Nucleus accumbens (tissue), 56 donors: ENCODE results near the gene STK32C.
"Not testable (repeated sequence)": the region's sequence is repeated elsewhere in the genome, so short reads cannot be mapped to it uniquely, and the experiment has no call there.

ENCODE experiments used
- DNase-seq, 56 donors: peaks; one replicate each; lab custom pipeline; 2025; lab: John Stamatoyannopoulos, UW

Gene STK32C

DNA sequence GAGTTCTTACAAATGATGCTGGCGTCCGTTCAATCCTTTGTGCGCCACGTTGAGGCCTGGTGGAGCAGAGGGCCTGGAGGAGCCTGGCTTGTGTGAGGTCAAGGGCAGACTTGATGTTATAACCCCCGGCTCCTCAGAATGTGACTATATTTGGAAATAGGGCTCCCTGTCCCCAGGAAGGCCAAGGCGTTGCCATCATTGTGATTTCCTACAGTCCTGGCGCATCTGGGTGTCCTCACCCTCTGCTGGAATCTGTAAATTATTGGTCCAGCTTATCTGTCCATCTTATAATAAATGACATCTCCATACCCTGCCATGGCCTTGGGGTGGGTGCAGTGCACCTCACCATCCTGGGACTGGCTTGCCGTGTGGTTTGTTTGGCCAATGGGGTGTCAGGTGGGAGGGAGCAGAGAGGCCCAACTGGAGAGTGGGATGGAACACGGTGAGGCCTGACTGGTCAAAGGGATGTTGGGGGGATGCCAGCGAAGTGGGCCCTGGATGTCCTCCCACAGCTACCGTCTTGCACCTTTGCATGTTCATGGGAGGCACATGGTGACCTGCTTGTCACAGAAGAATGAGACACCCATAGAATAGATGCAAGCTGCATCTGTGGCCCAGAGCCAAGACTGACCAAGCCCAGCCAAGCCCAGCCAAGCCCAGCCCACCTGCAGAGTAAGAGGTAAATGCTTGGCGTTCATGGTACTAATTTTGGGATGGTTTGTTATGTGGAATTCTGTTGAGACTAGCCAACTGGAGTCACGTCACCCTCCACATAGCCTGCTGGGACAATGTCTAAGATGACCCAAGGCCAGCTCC, 13.1 kb upstream of the STK32C start:
- no peak for DNase-seq

DNA sequence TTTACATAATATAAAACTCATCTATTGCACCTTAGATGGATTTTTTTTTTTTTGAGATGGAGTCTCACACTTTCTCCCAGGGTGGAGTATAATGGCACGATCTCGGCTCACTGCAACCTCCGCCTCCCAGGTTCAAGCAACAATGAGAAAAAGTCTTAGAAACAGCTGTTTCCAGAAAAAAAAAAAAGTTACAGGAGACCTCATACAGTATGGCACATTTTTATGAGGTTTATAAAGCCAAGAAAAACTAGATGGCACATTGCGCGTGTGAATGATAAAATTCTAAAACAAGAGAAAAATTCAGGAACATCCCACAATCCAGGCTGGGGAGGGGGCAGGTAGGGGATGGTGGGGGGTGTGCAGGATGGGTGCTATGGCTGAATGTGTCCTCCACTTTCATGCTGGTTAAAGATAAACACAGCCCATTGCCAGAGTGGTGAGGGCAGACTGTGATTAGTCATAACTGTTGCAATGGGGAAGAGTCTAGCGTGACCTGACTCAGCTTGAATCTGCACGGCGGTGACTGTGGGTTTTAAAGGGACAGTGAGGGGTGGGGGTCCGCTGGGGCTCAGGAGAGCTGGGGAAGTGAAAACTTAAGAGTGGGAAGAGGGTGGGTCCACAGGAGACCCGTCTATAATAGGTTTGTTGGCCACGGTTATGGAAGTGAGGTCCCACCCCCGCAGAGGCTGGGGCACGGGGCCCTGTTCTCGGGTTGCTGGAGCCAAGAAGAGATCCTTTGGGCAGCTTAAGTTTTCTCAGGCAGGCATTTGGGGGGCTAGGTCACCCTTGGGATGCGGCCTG, 12.3 kb upstream of the STK32C start:
- DNase-seq, result peak in 1 of 56 donors; percentile 39

DNA sequence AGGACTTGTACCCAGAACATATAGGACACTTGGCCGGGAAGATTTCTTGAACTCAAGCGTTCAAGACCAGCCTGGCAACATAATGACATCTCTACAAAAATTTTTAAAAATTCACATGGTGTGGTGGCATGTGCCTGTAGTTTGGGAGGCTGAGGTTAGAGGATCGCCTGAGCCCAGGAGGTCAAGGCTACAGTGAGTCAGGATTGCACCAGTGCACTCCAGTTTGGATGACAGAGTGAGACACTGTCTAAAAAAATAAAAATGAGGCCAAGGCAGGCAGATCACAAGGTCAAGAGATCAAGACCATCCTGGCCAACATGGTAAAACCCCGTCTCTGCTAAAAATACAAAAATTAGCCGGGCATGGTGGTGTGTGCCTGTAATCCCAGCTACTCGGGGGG, 9.7 kb upstream of the STK32C start:
- DNase-seq, result not testable (repeated sequence)

DNA sequence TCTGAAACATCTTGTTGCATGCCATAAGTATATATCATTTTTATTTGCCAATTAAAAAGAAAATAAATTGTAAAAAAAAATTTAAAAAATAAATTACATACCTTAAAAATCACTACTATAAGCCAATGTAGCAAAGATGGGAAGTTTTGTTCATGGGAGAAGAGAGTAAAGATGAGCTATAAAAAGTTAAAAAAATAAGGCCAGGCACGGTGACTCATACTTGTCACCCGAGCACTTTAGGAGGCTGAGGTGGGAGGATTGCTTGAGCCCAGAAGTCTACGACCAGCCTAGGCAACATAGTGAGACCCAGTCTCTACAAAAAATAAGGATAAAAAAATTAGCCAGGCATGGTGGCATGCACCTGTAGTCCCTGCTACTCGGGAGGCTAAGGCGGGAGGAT, 8.4 kb upstream of the STK32C start:
- no peak for DNase-seq

- not testable (repeated sequence) for DNase-seq
Measured at GRCh38 chr10:132314881-132315280, 7.1 kb upstream of the STK32C start.

DNA sequence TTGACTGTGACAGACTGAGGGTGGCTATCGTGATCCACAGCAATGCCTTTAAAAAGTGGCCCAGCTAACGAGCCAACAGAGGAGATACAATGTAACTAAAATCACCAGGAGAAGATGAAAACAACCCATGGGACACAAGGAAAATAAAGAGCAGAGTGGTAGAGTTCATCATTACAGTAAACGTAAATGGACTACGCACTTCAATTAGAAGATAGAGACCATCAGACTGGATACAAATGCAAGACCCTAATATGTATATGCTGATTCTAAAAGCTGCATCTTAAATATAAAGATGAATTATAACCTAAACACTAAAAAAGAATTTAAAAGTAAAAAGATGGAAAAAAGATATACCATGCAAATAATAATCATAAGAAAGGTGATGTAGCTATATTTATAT, 6.6 kb upstream of the STK32C start:
- DNase-seq, result no peak

DNA sequence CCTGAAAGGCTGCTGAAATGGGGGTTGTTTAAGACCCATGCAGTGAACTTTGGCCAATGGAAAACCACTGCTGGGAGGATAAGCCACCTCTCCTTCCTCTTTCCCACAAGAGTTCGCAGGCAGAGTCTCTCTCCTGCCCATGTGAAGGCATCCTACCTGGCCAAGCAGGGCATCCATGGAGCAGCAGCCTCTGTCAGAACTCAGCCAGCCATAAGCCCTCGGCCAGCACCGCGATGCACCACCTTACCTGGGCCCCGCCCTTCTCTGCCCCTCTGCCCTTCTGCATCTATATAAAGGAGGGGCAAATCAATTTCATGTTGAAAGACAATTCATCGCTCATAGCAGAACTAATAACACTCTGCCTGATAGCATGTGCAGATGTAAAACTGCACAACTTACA, 6.1 kb upstream of the STK32C start:
- DNase-seq, result no peak

- DNase-seq, result no peak
Measured at GRCh38 chr10:132313305-132313704, 5.6 kb upstream of the STK32C start.

DNA sequence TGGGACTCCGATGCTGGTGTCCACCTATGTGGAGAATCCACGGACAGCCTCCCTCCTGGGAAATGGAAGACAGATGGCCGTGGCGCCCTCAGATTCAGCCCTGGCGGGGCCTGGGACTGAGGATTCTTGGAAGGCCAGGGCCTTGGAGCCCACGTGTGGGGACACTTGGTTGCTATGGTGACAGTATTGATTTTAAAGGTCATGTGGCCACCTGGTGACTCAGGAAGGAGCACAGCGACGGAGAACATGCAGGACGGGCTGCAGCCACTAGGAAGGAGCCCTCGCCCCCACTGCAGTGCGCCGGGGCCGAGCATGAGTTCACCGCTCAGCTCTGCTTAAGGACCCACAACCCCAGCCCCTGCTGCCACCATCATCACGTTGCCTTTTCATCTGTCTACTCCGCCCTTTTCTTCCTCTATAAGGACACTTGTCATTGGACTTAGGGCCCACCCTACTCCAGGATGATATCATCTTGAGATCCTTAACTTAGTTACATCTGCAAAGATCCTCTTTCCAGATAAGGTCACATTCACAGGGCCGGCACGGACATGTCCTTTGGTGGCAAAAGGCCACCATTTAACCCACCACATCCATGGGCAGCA, 3.7 kb upstream of the STK32C start:
- no peak for DNase-seq

- DNase-seq, result no peak
Measured at GRCh38 chr10:132310701-132311337, 3.1 kb upstream of the STK32C start.

- no peak for DNase-seq
Measured at GRCh38 chr10:132309879-132310591, 2.3 kb upstream of the STK32C start.

DNA sequence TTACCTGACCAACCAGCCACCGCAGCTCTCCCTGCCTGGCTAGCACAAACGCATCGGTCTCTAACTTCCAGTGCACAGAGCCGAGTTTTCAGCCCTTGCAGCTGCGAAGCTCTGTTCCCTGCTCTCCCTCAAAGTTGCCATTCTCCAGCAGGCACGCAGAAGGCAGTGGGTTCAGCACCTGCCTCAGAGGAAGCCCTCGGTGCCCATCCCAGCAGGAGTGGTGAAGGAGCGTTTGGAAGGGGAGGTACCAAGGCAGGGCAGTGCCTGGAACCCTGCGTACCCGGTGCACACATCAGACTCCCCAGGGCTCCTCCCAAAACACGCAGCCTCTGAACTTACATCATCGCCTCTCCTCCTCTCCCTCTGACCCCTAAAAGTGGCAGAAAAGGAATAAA, 1.7 kb upstream of the STK32C start:
- no peak for DNase-seq

GRCh38 chr10:132308587-132309470, 1.1 kb upstream of the STK32C start:
- no peak for DNase-seq

DNA sequence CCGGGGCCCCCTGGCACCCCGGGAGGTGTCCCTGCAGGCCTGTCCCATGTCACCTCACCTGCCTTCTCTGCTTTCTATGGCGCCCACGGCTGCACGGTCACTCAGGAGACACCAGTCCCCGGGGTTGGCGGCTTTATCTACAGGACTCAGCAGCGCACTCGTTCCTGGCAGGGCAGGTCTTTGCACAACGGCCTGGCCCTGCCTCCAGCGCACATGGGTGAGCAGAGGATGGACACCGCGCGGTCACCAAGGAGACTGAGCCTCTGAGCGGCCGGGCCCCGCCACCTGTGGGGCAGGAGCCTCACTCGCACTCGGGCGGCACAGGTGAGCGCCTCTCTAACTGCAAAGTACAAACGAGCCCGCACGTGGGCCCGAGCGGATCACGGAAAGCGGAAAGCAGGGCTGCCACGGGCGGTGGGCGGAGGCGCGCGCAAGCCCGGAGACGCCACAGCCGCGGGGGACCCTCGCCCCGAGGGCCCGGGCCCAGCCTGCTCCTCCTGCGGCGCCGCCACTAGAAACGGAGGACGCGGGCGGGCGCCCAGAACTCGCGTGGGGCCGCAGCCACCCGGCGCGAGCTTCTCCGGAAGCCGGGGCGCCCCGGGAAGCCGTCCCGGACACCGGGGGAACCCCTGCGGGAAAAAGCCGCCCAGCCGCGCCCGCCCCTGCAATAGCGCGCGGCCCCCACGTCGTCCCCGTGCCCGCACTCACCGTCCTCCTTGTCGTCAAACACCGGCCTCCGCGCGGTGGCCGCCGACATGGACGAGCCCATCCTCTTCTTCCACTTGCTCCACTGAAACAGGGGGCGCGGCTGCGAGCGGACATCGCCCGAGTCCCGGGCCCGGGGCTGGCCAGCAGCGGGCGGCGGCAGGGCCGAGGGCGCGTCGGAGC, 642 bp downstream of the STK32C start:
- DNase-seq, result peak in 6 of 56 donors; percentile 19 to 52 (median 37)

DNA sequence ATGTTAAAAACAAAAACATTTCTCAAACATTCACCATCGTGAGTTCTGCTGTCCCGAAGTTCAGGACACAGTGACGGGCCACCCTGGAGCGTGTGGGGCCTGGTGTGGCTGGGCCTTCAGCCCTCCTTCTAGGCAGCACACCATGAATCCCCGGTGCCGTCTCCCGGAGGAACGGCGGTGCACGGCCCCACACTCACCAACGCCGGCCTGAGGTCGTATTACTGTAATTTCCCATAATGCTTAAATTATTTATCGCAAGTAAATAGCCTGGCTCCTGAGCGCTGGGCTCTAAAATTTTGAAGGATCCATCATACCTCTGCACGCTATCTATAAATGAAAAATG, 1.4 kb downstream of the STK32C start:
- no peak for DNase-seq

DNA sequence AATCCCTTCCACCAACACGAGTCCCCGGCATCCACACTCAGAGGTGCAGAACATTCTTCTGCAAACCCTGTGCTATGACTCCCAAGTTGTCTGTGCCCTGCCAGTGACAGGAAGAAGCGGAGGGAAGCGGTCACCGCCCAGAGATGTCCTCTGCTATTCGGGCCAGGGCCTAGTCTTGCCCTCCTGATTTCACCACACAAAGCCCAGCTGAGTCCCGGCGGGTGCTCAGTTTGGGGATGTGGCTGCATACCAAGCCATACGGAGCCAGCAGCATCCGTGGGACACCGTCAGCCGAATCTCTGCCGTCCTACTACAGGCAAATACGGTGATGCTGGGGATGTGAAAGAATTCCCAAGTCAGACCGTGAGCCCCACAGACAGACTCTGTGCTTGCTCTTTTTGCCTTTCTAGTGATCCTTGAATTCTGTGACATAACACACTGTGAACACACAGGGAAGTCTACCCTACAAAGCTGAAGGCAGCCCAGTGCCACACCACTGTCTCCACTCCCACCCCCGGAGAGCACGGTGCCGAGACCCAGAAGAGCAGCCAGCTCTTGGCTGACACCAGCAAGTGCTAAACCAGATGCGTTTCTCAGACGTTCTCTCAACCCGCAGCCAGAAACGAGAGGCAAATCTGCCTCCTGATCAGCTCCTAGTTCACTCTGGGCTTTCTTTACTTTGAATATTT, 2.0 kb downstream of the STK32C start:
- DNase-seq, result no peak

DNA sequence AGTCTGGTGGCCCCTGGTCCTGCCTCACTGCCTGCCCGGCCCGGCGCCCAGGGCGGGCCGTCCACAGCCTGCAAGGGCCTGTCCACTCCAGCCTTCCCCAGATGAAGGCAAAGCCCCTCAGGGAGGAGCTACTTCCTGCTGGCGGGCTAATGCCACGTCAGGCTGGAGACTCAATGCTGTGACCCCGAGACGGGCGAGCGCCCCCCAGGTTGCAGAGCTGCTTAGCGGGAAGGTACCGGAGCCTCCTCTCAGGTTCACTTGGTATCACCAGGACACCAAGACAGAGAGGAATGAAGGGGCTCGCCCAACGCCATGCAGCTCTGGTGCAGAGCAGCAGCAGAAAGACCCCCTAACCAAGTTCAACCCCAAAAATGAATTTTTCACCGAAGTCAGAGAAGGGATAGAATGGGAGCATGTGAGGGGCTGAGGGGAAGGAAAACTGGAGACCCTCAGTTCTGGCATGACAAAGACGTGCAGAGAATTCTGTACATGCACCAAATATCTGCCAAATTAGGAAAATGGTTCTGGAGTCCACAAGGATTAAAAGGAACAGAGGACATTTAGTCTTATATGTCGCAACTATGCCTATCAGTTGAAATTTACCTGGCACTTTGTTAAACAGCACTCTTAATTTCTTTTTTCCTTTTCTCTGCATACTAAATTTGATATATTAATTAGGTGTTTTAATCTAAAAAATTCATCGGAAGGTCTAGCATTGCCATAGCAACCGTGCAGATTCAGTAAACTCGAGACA, 2.8 kb downstream of the STK32C start:
- no peak for DNase-seq
